ENCODE measurements around the gene VSIG10L2.

Gene VSIG10L2

DNA sequence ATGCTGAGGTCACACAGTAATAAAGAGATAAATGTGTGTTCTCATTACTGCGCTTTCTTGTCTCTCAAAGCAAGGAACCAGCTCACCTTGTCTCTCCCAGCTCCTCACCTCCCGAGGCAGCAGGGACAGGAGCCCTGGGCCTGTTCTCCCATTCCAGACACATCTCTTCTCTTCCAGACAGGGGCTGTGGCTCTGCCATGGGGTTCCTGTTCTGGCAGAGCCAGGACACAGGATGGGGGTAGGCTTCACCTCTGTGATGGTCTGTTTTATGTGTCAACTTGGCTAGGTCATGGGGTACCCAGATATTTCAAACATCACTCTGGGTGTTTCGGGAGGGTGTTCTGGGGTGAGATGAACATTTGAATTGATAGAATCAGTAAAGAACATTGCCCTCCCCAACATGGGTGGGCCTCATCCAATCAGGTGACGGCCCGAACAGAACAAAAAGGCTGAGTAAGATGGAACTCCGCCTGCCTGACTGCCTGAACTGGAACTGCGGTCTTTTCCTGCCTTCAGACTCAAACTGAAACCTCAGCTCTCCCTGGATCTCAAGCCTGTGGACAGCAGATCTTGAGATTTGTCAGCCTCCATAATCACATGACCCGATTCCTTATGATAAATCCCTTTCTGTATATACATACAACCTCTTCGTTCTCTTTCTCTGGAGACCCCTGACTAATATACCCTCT lies 2.0 kb upstream of the VSIG10L2 start:
- Histone ChIP-seq H3K4me1 (peaks cover 4% of the 10 kb centered on the region; the same call in 1 of the 2 replicates), H3K4me3 (ENCODE audit: low read depth, low read length) (no peak overlapping the region), H3K9me3 (no peaks in the 10 kb centered on the region), H3K27me3 (no peaks in the 10 kb centered on the region), H3K36me3 (peaks cover 6% of the 10 kb centered on the region; the same call in 1 of the 2 replicates)
- DNase-seq = no peak
- TF ChIP-seq, protein P1, sequence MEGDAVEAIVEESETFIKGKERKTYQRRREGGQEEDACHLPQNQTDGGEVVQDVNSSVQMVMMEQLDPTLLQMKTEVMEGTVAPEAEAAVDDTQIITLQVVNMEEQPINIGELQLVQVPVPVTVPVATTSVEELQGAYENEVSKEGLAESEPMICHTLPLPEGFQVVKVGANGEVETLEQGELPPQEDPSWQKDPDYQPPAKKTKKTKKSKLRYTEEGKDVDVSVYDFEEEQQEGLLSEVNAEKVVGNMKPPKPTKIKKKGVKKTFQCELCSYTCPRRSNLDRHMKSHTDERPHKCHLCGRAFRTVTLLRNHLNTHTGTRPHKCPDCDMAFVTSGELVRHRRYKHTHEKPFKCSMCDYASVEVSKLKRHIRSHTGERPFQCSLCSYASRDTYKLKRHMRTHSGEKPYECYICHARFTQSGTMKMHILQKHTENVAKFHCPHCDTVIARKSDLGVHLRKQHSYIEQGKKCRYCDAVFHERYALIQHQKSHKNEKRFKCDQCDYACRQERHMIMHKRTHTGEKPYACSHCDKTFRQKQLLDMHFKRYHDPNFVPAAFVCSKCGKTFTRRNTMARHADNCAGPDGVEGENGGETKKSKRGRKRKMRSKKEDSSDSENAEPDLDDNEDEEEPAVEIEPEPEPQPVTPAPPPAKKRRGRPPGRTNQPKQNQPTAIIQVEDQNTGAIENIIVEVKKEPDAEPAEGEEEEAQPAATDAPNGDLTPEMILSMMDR (IDR thresholded peaks at IDR 0.05; ENCODE audit: low read depth, low read length) = no peak

DNA sequence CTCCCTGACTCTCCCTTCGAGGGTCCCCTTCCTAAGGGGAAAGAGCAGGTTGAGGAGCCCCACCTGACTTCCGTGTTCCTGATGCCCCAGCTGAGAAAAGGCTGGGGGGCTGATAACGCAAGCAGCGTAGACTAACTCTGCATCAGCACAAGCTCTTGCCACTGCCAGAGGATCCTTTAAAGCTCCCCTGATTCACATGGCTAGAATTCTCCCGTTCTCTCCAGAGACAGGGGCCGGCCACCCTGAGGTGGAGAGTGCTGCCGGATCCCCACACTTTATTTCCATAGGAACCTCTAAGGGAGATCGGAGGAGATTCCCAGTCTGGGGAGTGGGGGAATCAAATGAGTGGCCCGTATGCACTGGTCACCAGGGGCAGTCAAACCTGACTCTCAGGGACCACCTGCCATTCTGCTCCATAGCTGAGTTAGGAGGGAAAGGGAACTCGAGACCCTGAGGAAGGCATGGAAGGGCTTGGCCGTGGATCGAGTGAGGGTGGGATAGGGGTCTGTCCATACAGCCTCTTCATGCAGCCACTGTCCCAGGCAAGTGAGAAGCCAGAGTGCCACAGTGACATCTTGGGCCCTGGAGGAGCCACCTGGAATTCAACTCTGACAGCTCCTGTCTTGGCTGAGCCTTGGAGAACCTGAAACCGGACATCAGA lies 1.4 kb upstream of the VSIG10L2 start:
- H3K4me3 ChIP-seq (ENCODE audit: low read depth, low read length) = no peak overlapping the region
- peaks cover 6% of the 10 kb centered on the region; the same call in 1 of the 2 replicates for H3K36me3 ChIP-seq
- peaks cover 4% of the 10 kb centered on the region; the same call in 1 of the 2 replicates for H3K4me1 ChIP-seq
- TF ChIP-seq, protein P1 (IDR thresholded peaks at IDR 0.05; ENCODE audit: low read depth, low read length) = no peak
- no peaks in the 10 kb centered on the region for H3K9me3 ChIP-seq
- H3K27me3 ChIP-seq = no peaks in the 10 kb centered on the region
- no peak for DNase-seq

DNA sequence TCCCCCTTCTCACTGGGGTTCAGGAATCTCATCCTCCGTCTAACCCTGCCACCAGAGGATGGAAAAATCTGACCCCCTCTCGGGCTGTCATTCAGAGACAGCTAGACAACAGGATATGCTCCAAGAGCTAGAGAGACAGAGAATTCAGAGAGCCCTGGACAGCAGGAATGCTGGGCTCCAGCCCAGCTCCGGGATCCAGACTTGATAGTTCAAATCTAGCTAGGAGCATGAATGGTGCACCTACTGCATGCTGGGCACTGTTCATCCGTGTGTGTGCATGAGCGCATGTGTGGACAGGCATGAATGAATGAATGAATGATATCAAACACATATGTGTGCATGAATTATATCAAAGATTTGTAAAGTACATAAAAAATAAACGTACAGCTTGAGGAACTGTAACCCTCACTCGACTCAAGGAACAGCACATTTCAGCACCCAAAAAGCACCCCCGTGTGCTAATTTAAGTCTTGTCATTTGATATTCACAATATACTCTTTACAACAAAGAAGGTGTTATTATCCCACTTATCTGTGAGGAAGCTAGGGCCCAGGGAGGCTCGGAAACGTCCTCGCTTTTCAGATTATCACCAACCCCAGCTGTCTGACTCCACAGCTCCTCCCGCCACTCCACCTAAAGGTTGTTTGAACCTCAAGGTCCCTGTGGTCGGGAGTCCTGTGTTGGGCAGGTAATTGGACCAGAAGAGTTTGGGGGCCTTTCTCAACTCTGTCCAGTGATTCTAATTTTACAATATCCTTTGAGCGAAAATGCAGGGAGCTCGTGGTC lies 640 bp upstream of the VSIG10L2 start:
- H3K36me3 ChIP-seq = peaks cover 6% of the 10 kb centered on the region; the same call in 1 of the 2 replicates
- no peaks in the 10 kb centered on the region for H3K9me3 ChIP-seq
- H3K4me1 ChIP-seq = peaks cover 4% of the 10 kb centered on the region; the same call in 1 of the 2 replicates
- no peaks in the 10 kb centered on the region for H3K27me3 ChIP-seq
- H3K4me3 ChIP-seq (ENCODE audit: low read depth, low read length) = no peak overlapping the region
- TF ChIP-seq, protein P1 (IDR thresholded peaks at IDR 0.05; ENCODE audit: low read depth, low read length) = no peak
- DNase-seq = no peak

DNA sequence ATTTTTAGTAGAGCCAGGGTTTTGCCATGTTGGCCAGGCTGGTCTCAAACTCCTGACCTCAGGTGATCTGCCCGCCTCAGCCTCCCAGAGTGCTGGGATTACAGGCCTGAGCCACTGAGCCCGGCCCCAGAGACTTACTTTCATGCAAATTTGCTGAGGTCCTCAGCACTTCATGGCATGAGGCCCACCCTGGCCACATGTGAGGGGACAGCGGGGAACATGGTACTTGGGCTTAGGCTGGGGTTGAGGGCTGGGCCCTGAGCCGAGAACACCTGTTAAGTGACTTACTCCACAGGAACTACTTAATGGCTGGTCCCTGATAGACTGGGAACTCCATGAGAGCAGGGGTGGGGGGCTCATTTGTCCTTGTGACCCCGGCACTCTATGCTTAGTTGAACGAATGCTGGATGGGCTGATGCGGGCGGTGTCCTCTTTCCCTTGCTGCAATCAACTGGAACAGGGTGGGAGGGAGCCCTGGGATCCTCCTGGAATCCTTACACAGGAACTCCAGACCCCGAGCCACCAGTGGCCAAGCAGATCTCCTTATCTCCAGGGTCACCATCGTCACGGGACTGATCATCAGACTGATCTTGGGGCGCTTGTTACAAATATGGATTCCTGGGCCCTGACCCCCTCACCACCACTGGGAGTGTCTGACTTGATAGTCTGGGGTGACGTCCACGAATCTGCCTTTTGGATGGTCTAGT lies 1.0 kb downstream of the VSIG10L2 start:
- no peaks in the 10 kb centered on the region for H3K27me3 ChIP-seq
- DNase-seq = no peak
- no peak overlapping the region for H3K4me3 ChIP-seq (ENCODE audit: low read depth, low read length)
- no peaks in the 10 kb centered on the region for H3K9me3 ChIP-seq
- TF ChIP-seq, protein P1 (IDR thresholded peaks at IDR 0.05; ENCODE audit: low read depth, low read length) = no peak
- H3K36me3 ChIP-seq = peaks cover 6% of the 10 kb centered on the region; the same call in 1 of the 2 replicates
- H3K4me1 ChIP-seq = peaks cover 16% of the 10 kb centered on the region

DNA sequence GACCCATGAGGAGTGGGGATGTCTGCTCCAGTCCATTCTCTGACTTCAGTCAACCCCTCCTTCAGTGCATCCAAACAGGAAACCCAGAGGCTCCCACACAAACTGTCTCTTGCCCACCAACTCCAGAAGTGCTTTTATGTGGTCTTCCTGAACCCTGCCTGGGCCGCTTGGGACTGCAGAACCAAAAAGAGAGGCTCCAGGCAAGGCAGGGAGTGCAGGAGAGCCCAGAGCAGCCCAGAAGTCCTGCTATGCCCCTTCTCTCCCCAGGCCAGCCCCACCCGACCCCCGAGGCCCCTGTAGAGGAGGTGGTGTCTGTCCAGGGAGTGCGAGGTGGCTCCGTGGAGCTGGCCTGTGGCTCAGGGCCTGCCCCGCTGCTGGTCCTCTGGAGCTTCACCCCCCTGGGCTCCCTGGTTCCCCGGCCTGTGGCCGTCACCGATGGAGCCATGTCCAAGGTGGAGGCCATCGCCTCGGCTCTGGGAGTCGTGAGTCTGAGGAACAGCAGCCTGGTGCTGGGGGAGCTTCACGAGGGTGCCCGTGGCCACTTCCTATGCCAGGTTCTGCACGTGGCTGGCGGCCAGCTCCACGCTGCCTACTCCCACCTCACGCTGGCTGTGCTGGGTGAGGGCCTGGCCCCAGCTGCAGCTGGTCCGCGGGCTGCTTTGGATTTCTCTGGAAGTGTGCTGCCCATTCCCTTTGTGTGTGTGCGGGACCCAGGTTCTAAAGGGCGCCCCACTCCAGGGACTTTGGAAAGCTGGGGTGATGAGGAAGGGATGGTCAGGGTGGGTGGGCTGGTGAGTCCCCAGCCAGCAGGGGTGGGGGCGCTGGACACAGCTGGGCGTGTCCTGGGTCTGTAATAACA lies 1.8 kb downstream of the VSIG10L2 start:
- Histone ChIP-seq H3K4me1 (peaks cover 21% of the 10 kb centered on the region), H3K27me3 (no peaks in the 10 kb centered on the region), H3K4me3 (ENCODE audit: low read depth, low read length) (no peak overlapping the region), H3K9me3 (no peaks in the 10 kb centered on the region), H3K36me3 (peaks cover 6% of the 10 kb centered on the region; the same call in 1 of the 2 replicates)
- DNase-seq = no peak
- TF ChIP-seq, protein P1 (IDR thresholded peaks at IDR 0.05; ENCODE audit: low read depth, low read length) = no peak
